Psoas muscle (tissue), 8 donors: ENCODE measurements around the gene PDK1. TPM values are rescaled to one million over a fixed set of nuclear protein-coding genes. Genes with fewer than 3 reads are reported as not detected.

Experiments used
- ATAC-seq, 4 donors: fragments of 200-7000 bp; cut with Tn5 transposase; one replicate each; pipeline ENCODE4 v1.9.1; 2020; ENCODE audit warnings: moderate library complexity in 3 of 4, mild to moderate bottlenecking in 2 of 4
- DNase-seq, 2 donors: peaks; one replicate each; pipeline ENCODE4 v3.0.0-alpha.2; 2020
- H3K27ac ChIP-seq: fragments of 200-600 bp; one replicate; pipeline ENCODE4 v1.8.0; 2022
- H3K27me3 ChIP-seq, 3 donors: fragments of 200-600 bp in 1 of 3; one replicate each; pipeline versions ENCODE4 v1.6.1 to v1.8.0; 2013 to 2022; ENCODE audit warnings: low read length in 2 of 3, mild to moderate bottlenecking in 2 of 3, moderate library complexity in 1 of 3; ENCODE audit not compliant: insufficient read depth in 3 of 3
- H3K36me3 ChIP-seq, 2 donors: fragments of 200-600 bp in 1 of 2; one replicate each; pipeline versions ENCODE4 v1.6.1 to v1.8.0; 2013 to 2022; ENCODE audit warnings: low read depth in 1 of 2, mild to moderate bottlenecking in 1 of 2, moderate library complexity in 1 of 2; ENCODE audit not compliant: insufficient read depth in 1 of 2
- H3K4me1 ChIP-seq: fragments of 200-600 bp; one replicate; pipeline ENCODE4 v1.8.0; 2022
- H3K4me3 ChIP-seq: fragments of 200-600 bp; one replicate; pipeline ENCODE4 v1.8.0; 2022; ENCODE audit warnings: mild to moderate bottlenecking
- H3K9me3 ChIP-seq: fragments of 200-600 bp; one replicate; pipeline ENCODE4 v1.8.0; 2022
- CTCF ChIP-seq: fragments of 200-600 bp; IDR thresholded peaks from one replicate; pipeline ENCODE4 v1.8.0; 2022; ENCODE audit warnings: antibody characterized with exemption
- WGBS, 3 donors: extraction: QIAGEN DNeasy Blood & Tissue Kit; methylation state at CpG; one replicate each; pipeline versions ENCODE4 v1.1.6 to v1.1.7; 2013; 5-methylcytosine and 5-hydroxymethylcytosine counted together
- intact Hi-C, 2 donors: fragments of 100-400 bp; cut with DNase I; formaldehyde crosslinking; loops; one replicate each; pipeline versions ENCODE4 v1.11.0 to v1.14.2; 2022
- polyA plus RNA-seq, 3 donors: library from polyadenylated mRNA; stranded (reverse); fragments of 200-250 nt; gene quantifications; one replicate each; pipeline ENCODE4 v1.2.3, GENCODE V29; 2013
- total RNA-seq, 4 donors: library from RNA; stranded (reverse); fragmentation: NEBNext Ultra II Directional in 2 of 4; extraction: Animal tissue kit (Norgen Biotek cat#: 25700) in 2 of 4; gene quantifications; one replicate each; pipeline versions ENCODE4 v1.2.1 to v1.2.4, GENCODE V29; 2021 to 2023
- donor health status: healthy with polysubstance abuse.
- donor health status: DM: no; HTN: no; CAD: no; lungs with moderate emphysema.
- donor health status: Bipolar disorder and iron deficiency.
- donor health status: healthy.
- donor health status: DM: yes; HTN: yes; CAD: no.
- donor health status: DM: no; HTN: no; CAD: no.
- donor health status: DM: no; HTN: no; CAD: no.
- donor health status: DM: yes; HTN: yes; CAD: no.

Gene PDK1
- total and polyA plus RNA-seq, 7 donors = 3.3 to 20.4 (median 9.8) TPM

GRCh38 chr2:172606285-172606684 lies 50.4 kb downstream of the PDK1 start:
- DNase-seq (no peak), ATAC-seq (no peak)
- Histone ChIP-seq H3K27ac (no peak overlapping the region), H3K9me3 (no peaks in the 10 kb centered on the region), H3K4me1 (no peaks in the 10 kb centered on the region), H3K27me3 (no peaks in the 10 kb centered on the region), H3K4me3 (no peak overlapping the region), H3K36me3 (peaks cover 0 to 6% of the 10 kb centered on the region in 2 donors)
- WGBS, 3 donors = 75 to 84% (median 76%) methylated on average over 1 of the region's 1 CpG
- intact Hi-C loops = no loop called here
- no peak for TF ChIP-seq CTCF

DNA sequence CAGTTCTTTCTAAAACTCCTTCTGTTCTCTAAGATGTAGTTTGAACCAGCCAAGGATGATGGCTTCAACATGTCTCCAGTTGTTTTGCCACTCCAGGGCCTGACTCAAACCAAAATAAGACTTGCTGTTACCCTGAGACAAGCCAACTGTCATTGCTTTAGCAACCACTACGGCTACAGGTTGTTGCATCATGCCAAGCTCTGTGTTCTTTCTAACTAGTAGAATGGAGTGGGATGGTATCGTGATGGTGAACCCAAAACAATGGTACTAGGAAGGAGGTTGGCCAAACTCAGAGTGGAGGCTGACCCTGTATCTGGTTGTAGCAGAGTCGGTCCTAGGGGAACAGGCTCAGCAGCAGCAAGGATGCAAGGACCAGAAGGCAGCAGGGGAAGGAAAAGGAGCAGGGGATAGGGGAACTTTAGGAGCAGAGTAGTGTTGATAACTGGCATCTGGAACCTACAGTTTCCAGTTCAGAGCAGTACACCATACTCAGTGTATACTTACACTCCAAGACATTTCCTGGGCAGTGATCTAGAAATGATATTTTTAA lies 51.6 kb downstream of the PDK1 start:
- no peaks in the 10 kb centered on the region for H3K9me3 ChIP-seq
- H3K4me1 ChIP-seq = no peaks in the 10 kb centered on the region
- H3K27ac ChIP-seq = no peak overlapping the region
- H3K36me3 ChIP-seq = peaks cover 0 to 6% of the 10 kb centered on the region in 2 donors
- ATAC-seq = no peak
- TF ChIP-seq CTCF = no peak
- WGBS, 3 donors = 92 to 95% (median 92%) methylated on average over 3 of the region's 3 CpGs
- no peak overlapping the region for H3K4me3 ChIP-seq
- intact Hi-C loops = no loop called here
- no peaks in the 10 kb centered on the region for H3K27me3 ChIP-seq
- DNase-seq = no peak

DNA sequence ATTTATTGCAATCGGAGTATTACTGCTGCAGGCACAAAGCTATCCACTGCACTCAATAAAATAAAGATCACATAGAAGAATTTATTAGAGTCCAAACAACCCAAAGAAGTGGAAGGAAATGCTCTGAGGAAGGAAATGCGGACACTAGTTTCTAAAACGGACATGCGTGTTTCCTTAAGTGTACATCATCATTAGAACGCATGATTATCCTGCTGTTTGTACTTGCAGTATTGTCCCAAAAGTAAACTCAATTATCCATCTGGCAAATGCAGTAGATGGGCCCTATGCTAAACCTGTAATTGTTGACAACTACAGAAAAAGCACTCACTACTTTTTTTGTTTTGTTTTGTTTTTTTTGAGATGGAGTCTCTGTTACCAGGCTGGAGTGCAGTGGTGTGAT lies 53.6 kb downstream of the PDK1 start:
- no peaks in the 10 kb centered on the region for H3K4me1 ChIP-seq
- no peak overlapping the region for H3K27ac ChIP-seq
- peaks cover 0 to 7% of the 10 kb centered on the region in 2 donors for H3K36me3 ChIP-seq
- H3K27me3 ChIP-seq = no peaks in the 10 kb centered on the region
- no peak for TF ChIP-seq CTCF
- intact Hi-C loops = no loop called here
- WGBS, 3 donors = 84 to 91% (median 84%) methylated on average over 5 of the region's 5 CpGs
- H3K9me3 ChIP-seq = no peaks in the 10 kb centered on the region
- no peak for ATAC-seq
- DNase-seq = no peak
- H3K4me3 ChIP-seq = no peak overlapping the region

DNA sequence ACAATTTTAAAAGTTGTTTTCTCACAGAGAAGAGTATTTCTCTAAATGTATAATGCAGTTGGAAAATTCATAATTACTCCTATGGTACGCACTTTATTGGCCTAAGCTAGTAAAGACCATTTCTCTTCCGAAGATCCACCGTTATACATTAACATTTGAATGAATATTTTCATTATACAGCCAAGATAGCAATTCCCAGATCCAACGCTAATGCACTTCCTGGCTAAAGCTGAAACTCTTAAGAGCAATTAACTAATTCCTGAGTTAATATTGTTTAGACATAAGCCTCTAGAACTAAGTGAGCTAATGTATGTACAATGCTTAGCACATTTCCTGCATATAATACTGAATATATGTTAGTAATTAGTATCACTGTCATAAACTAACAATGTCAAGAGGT lies 56.2 kb downstream of the PDK1 start:
- 87 to 92% (median 88%) methylated on average over 4 of the region's 4 CpGs for WGBS, 3 donors
- Histone ChIP-seq H3K4me3 (no peak overlapping the region), H3K9me3 (no peaks in the 10 kb centered on the region), H3K36me3 (peaks cover 0 to 5% of the 10 kb centered on the region in 2 donors), H3K27ac (no peak overlapping the region), H3K27me3 (no peaks in the 10 kb centered on the region), H3K4me1 (no peaks in the 10 kb centered on the region)
- intact Hi-C loops = no loop called here
- ATAC-seq (no peak), DNase-seq (no peak)
- TF ChIP-seq CTCF = no peak

- H3K36me3 ChIP-seq = peaks cover 0 to 5% of the 10 kb centered on the region in 2 donors
- intact Hi-C loops = no loop called here
- H3K9me3 ChIP-seq = no peaks in the 10 kb centered on the region
- no peaks in the 10 kb centered on the region for H3K27me3 ChIP-seq
- 78 to 83% (median 81%) methylated on average over 4 of the region's 4 CpGs for WGBS, 3 donors
- H3K27ac ChIP-seq = no peak overlapping the region
- DNase-seq (no peak), ATAC-seq (no peak)
- no peaks in the 10 kb centered on the region for H3K4me1 ChIP-seq
- TF ChIP-seq CTCF = no peak
- no peak overlapping the region for H3K4me3 ChIP-seq
Measured at GRCh38 chr2:172613040-172613439, 57.1 kb downstream of the PDK1 start.
